Measurements from ENCODE around the gene ABCF2. TPM values are rescaled to one million over a fixed set of nuclear protein-coding genes. Genes with fewer than 3 reads are reported as not detected.

The ABCF2 gene
- total RNA-seq, 1 experiment from 2014 or later, result 69.0 TPM

GRCh38 chr7:151257990-151258389, 31.0 kb upstream of the ABCF2 start:
- BruUV-seq (replicated peaks), result no TSS peak
- CTCF ChIA-PET, result no interaction called here
- Histone ChIP-seq H3K9me3 (ENCODE audit: low read depth, low read length, poor library complexity, severe bottlenecking) (no peaks in the 10 kb centered on the region), H3K36me3 (ENCODE audit: insufficient read depth, low read length, poor library complexity, severe bottlenecking) (no peaks in the 10 kb centered on the region), H3K27ac (ENCODE audit: low read depth, low read length, poor library complexity, severe bottlenecking) (no peak overlapping the region), H3K27me3 (replicated peaks; ENCODE audit: insufficient read depth, low read depth, low read length, poor library complexity) (no peaks in the 10 kb centered on the region), H3K4me3 (ENCODE audit: low read depth, low read length, poor library complexity, severe bottlenecking) (no peak overlapping the region), H3K4me1 (ENCODE audit: insufficient read depth, low read length, poor library complexity, severe bottlenecking) (no peaks in the 10 kb centered on the region)
- TF ChIP-seq EZH2 (IDR thresholded peaks at IDR 0.05; ENCODE audit: borderline replicate concordance, low read depth, low read length, poor library complexity, severe bottlenecking) (no peak), CTCF (conservative IDR thresholded peaks at IDR 0.05; ENCODE audit: low read depth, low read length) (no peak)
- POLR2A ChIA-PET (ENCODE audit: low non-redundant PET), result no interaction called here
- no peak for DNase-seq (ENCODE audit: low spot score)
- intact Hi-C loops (cut with micrococcal nuclease; ENCODE audit: unreplicated experiment), result no loop called here

DNA sequence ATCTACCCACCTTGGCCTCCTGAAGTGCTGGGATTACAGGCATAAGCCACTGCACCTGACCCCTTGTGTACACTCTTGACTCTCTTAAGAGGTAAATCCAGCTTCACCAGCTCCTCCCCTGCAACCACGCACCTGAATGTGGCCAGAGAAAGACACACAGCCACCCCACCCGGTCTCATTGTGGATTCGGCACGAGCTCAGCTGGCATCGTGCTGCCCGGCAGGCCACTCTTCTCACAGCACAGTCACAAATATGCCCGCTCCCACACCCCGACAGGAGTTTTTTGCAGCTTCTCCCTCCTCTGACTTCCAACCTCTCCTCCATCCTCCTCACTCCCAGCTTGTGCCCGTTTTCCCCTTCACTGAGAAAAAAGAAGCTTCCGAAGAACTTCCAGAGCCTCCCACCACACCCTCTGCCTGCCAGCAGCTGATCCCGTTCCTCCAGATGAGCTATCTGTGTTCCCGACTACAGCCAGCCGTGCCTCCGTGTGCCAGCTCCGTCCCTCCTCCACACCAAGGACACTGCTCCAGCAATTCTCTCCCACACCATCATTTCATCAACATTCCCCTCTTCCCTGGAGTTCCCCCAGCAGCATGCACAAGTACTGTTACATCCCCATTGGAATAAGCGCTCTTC, 29.5 kb upstream of the ABCF2 start:
- ChIA-PET POLR2A (ENCODE audit: low non-redundant PET) (no interaction called here), CTCF (interaction anchor here (0.7 kb wide), 1 partner anchor 12 kb away, joined by 3 read pairs; no protein-coding TSS in a partner anchor)
- no peaks in the 10 kb centered on the region for H3K27me3 ChIP-seq (replicated peaks; ENCODE audit: insufficient read depth, low read depth, low read length, poor library complexity)
- DNase-seq (ENCODE audit: low spot score), result no peak
- no peaks in the 10 kb centered on the region for H3K36me3 ChIP-seq (ENCODE audit: insufficient read depth, low read length, poor library complexity, severe bottlenecking)
- no TSS peak for BruUV-seq (replicated peaks)
- no peak overlapping the region for H3K27ac ChIP-seq (ENCODE audit: low read depth, low read length, poor library complexity, severe bottlenecking)
- intact Hi-C loops (cut with micrococcal nuclease; ENCODE audit: unreplicated experiment), result no loop called here
- H3K4me3 ChIP-seq (ENCODE audit: low read depth, low read length, poor library complexity, severe bottlenecking), result no peak overlapping the region
- H3K9me3 ChIP-seq (ENCODE audit: low read depth, low read length, poor library complexity, severe bottlenecking), result no peaks in the 10 kb centered on the region
- TF ChIP-seq EZH2 (IDR thresholded peaks at IDR 0.05; ENCODE audit: borderline replicate concordance, low read depth, low read length, poor library complexity, severe bottlenecking) (no peak), CTCF (conservative IDR thresholded peaks at IDR 0.05; ENCODE audit: low read depth, low read length) (no peak)
- peaks cover 7% of the 10 kb centered on the region for H3K4me1 ChIP-seq (ENCODE audit: insufficient read depth, low read length, poor library complexity, severe bottlenecking)

- intact Hi-C loops (cut with micrococcal nuclease; ENCODE audit: unreplicated experiment), result no loop called here
- TF ChIP-seq EZH2 (IDR thresholded peaks at IDR 0.05; ENCODE audit: borderline replicate concordance, low read depth, low read length, poor library complexity, severe bottlenecking) (no peak), CTCF (conservative IDR thresholded peaks at IDR 0.05; ENCODE audit: low read depth, low read length) (no peak)
- no peaks in the 10 kb centered on the region for H3K27me3 ChIP-seq (replicated peaks; ENCODE audit: insufficient read depth, low read depth, low read length, poor library complexity)
- no peaks in the 10 kb centered on the region for H3K9me3 ChIP-seq (ENCODE audit: low read depth, low read length, poor library complexity, severe bottlenecking)
- peaks cover 18% of the 10 kb centered on the region for H3K4me1 ChIP-seq (ENCODE audit: insufficient read depth, low read length, poor library complexity, severe bottlenecking)
- ChIA-PET POLR2A (ENCODE audit: low non-redundant PET) (no interaction called here), CTCF (interaction anchor here (0.6 to 0.7 kb wide), 3 partner anchors 9 to 28 kb away, joined by 4 to 6 read pairs (median 4); partner anchors contain the start of gene ABCF2)
- no TSS peak for BruUV-seq (replicated peaks)
- no peak overlapping the region for H3K27ac ChIP-seq (ENCODE audit: low read depth, low read length, poor library complexity, severe bottlenecking)
- no peak for DNase-seq (ENCODE audit: low spot score)
- no peaks in the 10 kb centered on the region for H3K36me3 ChIP-seq (ENCODE audit: insufficient read depth, low read length, poor library complexity, severe bottlenecking)
- H3K4me3 ChIP-seq (ENCODE audit: low read depth, low read length, poor library complexity, severe bottlenecking), result no peak overlapping the region
Measured at GRCh38 chr7:151255390-151255789, 28.4 kb upstream of the ABCF2 start.

Measured in A673 (cell line).